Neural crest cell (in vitro differentiated cells): Measurements from ENCODE around the gene LY9. TPM values are rescaled to one million over a fixed set of nuclear protein-coding genes. Genes with fewer than 3 reads are reported as not detected.

ENCODE experiments used
- DNase-seq: peaks from one replicate; pipeline ENCODE4 v3.0.0; 2021; ENCODE audit warnings: low read depth, mixed read lengths, low spot score
- H3K27ac Mint-ChIP-seq: one replicate; pipeline ENCODE4 v1.8.0; 2021; ENCODE audit warnings: mild to moderate bottlenecking, mixed read lengths; ENCODE audit not compliant: unreplicated experiment
- H3K27me3 Mint-ChIP-seq: 2 replicates; pipeline ENCODE4 v1.8.0; 2021; ENCODE audit warnings: low read depth, mild to moderate bottlenecking, mixed read lengths
- H3K36me3 Mint-ChIP-seq: 2 replicates; pipeline ENCODE4 v1.8.0; 2021; ENCODE audit warnings: low read depth, mild to moderate bottlenecking, mixed read lengths
- H3K4me1 Mint-ChIP-seq: 2 replicates; pipeline ENCODE4 v1.8.0; 2021; ENCODE audit warnings: mixed read lengths
- H3K4me3 Mint-ChIP-seq: one replicate; pipeline ENCODE4 v1.8.0; 2021; ENCODE audit warnings: mild to moderate bottlenecking, mixed read lengths
- H3K9me3 Mint-ChIP-seq: 2 replicates; pipeline ENCODE4 v1.8.0; 2021; ENCODE audit warnings: mixed read lengths
- total RNA-seq: library from RNA; stranded (reverse); gene quantifications from 2 replicates; pipeline ENCODE4 v1.2.1, GENCODE V29; 2021
- TF ChIP-seq, protein P1 (sequence below): fragments of 200-600 bp; sonication (generic); conservative IDR thresholded peaks from 2 replicates; pipeline ENCODE4 v1.5.0; 2021; ENCODE audit warnings: antibody characterized with exemption, mild to moderate bottlenecking

LY9 gene
- total RNA-seq, 1 donor from 2014 or later = not detected

DNA sequence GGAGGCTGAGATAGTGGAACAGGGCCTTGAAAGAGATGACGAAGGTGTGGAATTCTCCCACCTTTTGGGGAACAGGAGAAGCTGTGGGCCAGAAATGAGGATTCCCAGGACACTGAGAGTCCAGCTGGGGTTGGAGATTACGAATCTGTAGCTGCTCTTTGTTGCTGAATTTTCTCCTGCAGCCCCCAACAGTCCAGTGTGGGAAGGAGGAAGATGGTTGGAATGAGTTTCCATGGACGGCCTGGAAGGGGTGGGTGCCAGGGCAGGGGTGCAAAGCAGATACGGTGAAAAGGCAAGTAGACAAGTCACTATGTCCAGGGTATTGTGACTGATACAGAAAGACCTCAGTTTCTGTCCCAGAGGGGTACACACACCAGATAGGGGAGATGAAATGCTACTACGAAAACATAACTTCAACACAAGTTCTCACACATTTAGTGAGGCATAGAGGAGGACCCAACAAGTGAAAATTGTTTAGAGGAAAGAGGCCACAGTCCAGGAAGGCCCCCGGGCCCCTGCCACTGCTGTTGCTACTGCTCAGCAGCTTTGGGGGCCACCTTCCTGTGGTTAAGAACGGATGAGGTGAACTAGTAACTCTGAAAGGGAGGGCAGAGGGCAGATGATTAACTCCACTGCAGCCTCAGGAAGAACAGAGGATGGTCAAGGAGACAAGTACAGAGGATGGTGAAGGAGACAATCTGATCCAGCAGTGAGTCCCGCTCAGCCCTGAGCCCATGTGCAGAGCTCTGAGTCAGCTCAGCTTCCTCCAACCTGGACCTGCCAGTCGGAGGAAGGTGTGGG, 59.4 kb downstream of the LY9 start:
- no peaks in the 10 kb centered on the region for H3K36me3 Mint-ChIP-seq
- no peaks in the 10 kb centered on the region for H3K9me3 Mint-ChIP-seq
- no peak overlapping the region for H3K27ac Mint-ChIP-seq
- TF ChIP-seq, protein P1, sequence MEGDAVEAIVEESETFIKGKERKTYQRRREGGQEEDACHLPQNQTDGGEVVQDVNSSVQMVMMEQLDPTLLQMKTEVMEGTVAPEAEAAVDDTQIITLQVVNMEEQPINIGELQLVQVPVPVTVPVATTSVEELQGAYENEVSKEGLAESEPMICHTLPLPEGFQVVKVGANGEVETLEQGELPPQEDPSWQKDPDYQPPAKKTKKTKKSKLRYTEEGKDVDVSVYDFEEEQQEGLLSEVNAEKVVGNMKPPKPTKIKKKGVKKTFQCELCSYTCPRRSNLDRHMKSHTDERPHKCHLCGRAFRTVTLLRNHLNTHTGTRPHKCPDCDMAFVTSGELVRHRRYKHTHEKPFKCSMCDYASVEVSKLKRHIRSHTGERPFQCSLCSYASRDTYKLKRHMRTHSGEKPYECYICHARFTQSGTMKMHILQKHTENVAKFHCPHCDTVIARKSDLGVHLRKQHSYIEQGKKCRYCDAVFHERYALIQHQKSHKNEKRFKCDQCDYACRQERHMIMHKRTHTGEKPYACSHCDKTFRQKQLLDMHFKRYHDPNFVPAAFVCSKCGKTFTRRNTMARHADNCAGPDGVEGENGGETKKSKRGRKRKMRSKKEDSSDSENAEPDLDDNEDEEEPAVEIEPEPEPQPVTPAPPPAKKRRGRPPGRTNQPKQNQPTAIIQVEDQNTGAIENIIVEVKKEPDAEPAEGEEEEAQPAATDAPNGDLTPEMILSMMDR = no peak
- H3K4me1 Mint-ChIP-seq = no peaks in the 10 kb centered on the region
- peaks cover 4% of the 10 kb centered on the region for H3K27me3 Mint-ChIP-seq
- DNase-seq = no peak
- no peak overlapping the region for H3K4me3 Mint-ChIP-seq

DNA sequence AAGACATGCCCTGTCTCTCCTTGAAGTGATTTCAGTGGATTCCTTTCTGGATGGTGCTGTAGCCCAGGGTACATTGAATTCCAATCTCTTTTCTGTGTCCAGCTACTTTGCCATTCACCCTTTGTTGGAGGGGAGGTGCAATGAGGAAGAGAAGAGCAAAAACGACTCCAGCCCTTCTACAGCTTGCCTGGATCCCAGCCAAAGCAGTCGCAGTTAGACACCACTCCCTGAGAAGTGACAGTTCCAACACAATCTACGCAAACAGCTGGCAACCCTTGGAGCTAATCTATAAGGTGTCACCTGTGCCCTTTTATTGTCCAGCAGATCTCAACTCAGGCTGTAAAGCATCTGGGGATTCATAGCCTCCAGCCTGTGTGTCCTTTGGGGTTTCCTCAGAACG, 62.1 kb downstream of the LY9 start:
- no peak overlapping the region for H3K4me3 Mint-ChIP-seq
- no peaks in the 10 kb centered on the region for H3K9me3 Mint-ChIP-seq
- TF ChIP-seq, protein P1 = no peak
- H3K27me3 Mint-ChIP-seq = no peaks in the 10 kb centered on the region
- H3K36me3 Mint-ChIP-seq = no peaks in the 10 kb centered on the region
- no peak overlapping the region for H3K27ac Mint-ChIP-seq
- peaks cover 6% of the 10 kb centered on the region for H3K4me1 Mint-ChIP-seq
- DNase-seq = no peak

DNA sequence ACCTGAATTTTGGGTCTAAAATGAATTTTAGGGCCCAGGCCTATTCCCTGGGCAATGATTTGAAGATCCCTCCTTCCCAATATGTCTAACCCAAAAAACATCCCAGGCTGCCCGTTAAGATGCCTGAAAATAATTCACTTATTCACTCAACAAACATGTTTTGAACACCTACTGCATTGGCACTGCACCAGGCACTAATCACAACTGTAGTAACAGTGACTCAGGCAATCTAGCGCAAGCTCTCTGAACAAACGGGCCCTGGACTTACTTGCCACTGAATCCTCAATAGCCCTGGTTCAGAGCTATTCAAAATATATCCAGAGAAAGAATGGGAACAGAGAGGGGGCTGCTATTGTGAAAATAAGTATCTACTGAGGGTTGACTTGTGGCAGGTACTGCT, 62.5 kb downstream of the LY9 start:
- Mint-ChIP-seq H3K4me3 (no peak overlapping the region), H3K9me3 (no peaks in the 10 kb centered on the region), H3K36me3 (no peaks in the 10 kb centered on the region), H3K27ac (no peak overlapping the region), H3K27me3 (no peaks in the 10 kb centered on the region), H3K4me1 (peaks cover 6% of the 10 kb centered on the region)
- TF ChIP-seq, protein P1 = no peak
- DNase-seq = no peak

DNA sequence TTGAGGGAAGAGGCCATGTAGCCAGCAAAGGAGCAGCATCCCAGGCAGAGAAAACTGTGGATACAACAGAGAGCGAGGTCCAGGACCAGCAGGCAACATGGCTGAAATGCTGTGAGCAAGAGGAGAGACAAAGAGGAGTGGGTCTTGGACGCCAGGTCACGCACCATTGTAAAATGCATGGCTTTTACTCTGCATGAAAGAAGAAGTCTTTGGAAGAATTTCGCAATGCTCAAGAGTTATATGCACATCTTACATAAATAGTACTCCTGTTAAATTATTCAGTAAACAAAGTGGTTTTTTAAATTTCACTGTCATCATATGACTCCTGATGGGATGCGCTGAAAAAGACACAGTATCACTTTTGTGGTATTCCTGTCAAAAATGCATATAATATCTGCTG, 63.2 kb downstream of the LY9 start:
- H3K4me3 Mint-ChIP-seq = no peak overlapping the region
- peaks cover 6% of the 10 kb centered on the region for H3K4me1 Mint-ChIP-seq
- no peaks in the 10 kb centered on the region for H3K9me3 Mint-ChIP-seq
- H3K27ac Mint-ChIP-seq = no peak overlapping the region
- H3K27me3 Mint-ChIP-seq = no peaks in the 10 kb centered on the region
- no peak for DNase-seq
- TF ChIP-seq, protein P1 = no peak
- H3K36me3 Mint-ChIP-seq = no peaks in the 10 kb centered on the region

DNA sequence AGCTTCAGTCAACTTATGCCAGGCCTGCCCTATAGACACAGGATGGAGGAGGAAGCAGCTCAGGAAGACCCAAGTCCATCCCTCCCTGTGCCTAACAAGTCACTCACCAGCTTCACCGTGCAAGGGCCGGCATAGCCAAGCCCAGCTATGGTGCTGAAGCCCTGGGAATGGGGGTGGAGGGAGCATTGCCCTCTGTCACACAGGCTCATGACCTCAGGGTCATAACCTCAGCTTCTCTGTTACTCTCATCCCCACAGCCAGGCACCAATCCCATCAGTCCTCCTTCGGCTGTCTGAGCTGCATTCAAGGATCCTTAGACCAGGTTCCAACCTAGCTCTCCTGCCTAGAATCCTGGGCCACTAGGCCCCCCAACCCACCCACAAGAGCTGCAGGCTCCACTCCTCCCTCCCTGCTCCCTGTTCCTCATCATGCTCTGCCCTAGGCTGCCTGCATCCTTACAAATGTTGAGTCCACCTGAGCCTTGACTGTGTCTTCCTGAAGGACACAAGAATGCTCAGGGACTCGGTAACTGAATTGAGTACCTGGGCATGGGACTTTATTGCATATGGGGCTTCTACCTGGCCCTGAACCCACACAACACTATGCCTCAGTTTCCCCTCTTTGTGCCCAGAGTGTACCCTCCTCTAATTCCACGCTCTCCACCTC, 65.0 kb downstream of the LY9 start:
- Mint-ChIP-seq H3K9me3 (no peaks in the 10 kb centered on the region), H3K4me3 (no peak overlapping the region), H3K4me1 (peaks cover 6% of the 10 kb centered on the region), H3K36me3 (no peaks in the 10 kb centered on the region), H3K27me3 (no peaks in the 10 kb centered on the region), H3K27ac (no peak overlapping the region)
- DNase-seq = no peak
- TF ChIP-seq, protein P1 = no peak
